SU-DHL-6 (cell line): Measurements from ENCODE around the gene CRIP2.

Experiments
- CTCF ChIP-seq: fragments of 200-600 bp; sonication (generic); IDR thresholded peaks from one replicate; pipeline ENCODE4 v1.5.1; 2017; ENCODE audit warnings: antibody characterized with exemption, mild to moderate bottlenecking, low read length, moderate library complexity; ENCODE audit not compliant: insufficient read depth, poor library complexity, severe bottlenecking
- EZH2phosphoT487 ChIP-seq: fragments of 200-600 bp; sonication (generic), shearing (Covaris generic); conservative IDR thresholded peaks from 2 replicates; pipeline ENCODE4 v1.6.1; 2018; ENCODE audit warnings: mild to moderate bottlenecking, antibody characterized with exemption, low read length, moderate library complexity, mixed read lengths

- TF ChIP-seq CTCF (no peak), EZH2phosphoT487 (no peak)
These were observed 9.7 kb downstream of the CRIP2 start for GRCh38 chr14:105484069-105484996.
